ENCODE data around the gene TMEM54.

DNA sequence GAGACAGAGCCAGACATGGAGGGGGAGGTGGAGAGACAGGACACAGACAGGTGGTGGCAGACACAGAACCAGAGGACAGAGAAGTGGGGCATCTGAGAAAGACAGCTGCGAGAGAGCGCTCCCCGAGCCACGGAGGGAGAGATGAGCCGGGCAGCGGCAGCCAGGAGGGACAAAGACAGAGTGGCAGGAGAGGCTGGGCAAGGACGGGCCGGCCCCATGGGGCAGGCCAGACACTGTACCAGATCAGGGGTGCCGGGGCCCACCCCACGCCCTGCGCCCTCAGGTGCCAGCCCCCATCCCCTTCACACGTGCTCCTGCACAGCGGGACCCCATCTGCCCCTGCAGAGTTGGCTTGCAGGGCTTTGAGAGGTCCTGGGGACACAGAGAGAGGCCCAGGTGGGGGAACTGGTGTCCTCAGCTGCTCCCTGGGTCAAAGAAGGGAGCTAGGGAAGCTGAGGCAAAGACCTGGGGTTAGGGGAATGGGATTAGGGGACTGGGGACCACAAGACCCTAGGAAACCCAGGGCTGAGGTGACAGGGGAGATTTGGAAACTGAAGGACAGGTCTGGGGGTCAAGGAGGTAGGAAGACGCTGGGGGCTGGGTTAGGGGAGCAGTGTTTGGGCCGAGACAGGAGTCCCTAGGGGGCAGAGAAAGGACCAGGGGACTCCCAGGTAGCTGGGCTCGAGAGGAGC is 31.1 kb downstream of the TMEM54 start:
- TF ChIP-seq, protein P1, sequence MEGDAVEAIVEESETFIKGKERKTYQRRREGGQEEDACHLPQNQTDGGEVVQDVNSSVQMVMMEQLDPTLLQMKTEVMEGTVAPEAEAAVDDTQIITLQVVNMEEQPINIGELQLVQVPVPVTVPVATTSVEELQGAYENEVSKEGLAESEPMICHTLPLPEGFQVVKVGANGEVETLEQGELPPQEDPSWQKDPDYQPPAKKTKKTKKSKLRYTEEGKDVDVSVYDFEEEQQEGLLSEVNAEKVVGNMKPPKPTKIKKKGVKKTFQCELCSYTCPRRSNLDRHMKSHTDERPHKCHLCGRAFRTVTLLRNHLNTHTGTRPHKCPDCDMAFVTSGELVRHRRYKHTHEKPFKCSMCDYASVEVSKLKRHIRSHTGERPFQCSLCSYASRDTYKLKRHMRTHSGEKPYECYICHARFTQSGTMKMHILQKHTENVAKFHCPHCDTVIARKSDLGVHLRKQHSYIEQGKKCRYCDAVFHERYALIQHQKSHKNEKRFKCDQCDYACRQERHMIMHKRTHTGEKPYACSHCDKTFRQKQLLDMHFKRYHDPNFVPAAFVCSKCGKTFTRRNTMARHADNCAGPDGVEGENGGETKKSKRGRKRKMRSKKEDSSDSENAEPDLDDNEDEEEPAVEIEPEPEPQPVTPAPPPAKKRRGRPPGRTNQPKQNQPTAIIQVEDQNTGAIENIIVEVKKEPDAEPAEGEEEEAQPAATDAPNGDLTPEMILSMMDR (IDR thresholded peaks at IDR 0.05; ENCODE audit: low read depth, low read length): no peak
- no peak for TF ChIP-seq POLR2A (IDR thresholded peaks at IDR 0.05; ENCODE audit: extremely low read depth, insufficient read length)

Data from NB4 (cell line).